IPS DF 6.9 (cell line): Measurements from ENCODE around the gene WHAMM.
A peak's percentile ranks its signal among the peaks of the same experiment; 100 is the strongest.
"Not testable (repeated sequence)": the region's sequence is repeated elsewhere in the genome, so short reads cannot be mapped to it uniquely, and the experiment has no call there.

ENCODE experiments used
- DNase-seq: peaks from one replicate; pipeline ENCODE4 v3.0.0-alpha.2; 2013; ENCODE audit warnings: low read depth, low spot score
- H3K27ac ChIP-seq: one replicate; pipeline ENCODE4 v1.5.1; 2013; ENCODE audit warnings: low read length, control low read depth
- H3K27me3 ChIP-seq: 2 replicates; pipeline ENCODE4 v1.6.1; 2013; ENCODE audit warnings: mild to moderate bottlenecking, low read length; ENCODE audit not compliant: control insufficient read depth, insufficient read depth
- H3K36me3 ChIP-seq: 2 replicates; pipeline ENCODE4 v1.6.1; 2013; ENCODE audit warnings: low read length; ENCODE audit not compliant: control insufficient read depth, insufficient read depth
- H3K4me1 ChIP-seq: 2 replicates; pipeline ENCODE4 v1.6.1; 2013; ENCODE audit warnings: low read length; ENCODE audit not compliant: control insufficient read depth, insufficient read depth
- H3K4me3 ChIP-seq: 2 replicates; pipeline ENCODE4 v1.5.1; 2013; ENCODE audit warnings: mild to moderate bottlenecking, low read length
- H3K9me3 ChIP-seq: 2 replicates; pipeline ENCODE4 v1.6.1; 2013; ENCODE audit warnings: low read length, inconsistent platforms; ENCODE audit not compliant: control insufficient read depth, insufficient read depth
- WGBS: extraction: QIAGEN DNeasy Blood & Tissue Kit; methylation state at CpG from one replicate; pipeline ENCODE4 v1.1.7; 2013; ENCODE audit warnings: mixed read lengths, missing lambda C conversion rate; ENCODE audit not compliant: insufficient read length, insufficient coverage; 5-methylcytosine and 5-hydroxymethylcytosine counted together

WHAMM gene

GRCh38 chr15:82809308-82810060 is at the start of gene WHAMM:
Gene WHAMM (plus strand): TSS chr15:82809628. CDS start chr15:82809727, 99 bp downstream.
- H3K27ac ChIP-seq: no peak within 1 kb of the TSS
- peak within 1 kb of the TSS; percentile 70 for H3K4me3 ChIP-seq
- DNase-seq: peak; percentile 83
- WGBS: no CpG with 5 or more reads among the region's 67 CpGs
- H3K36me3 ChIP-seq: no peaks in the 10 kb centered on the region
- no peaks in the 10 kb centered on the region for H3K9me3 ChIP-seq
- H3K27me3 ChIP-seq: no peaks in the 10 kb centered on the region
- no peaks in the 10 kb centered on the region for H3K4me1 ChIP-seq

- no peaks in the 10 kb centered on the region for H3K4me1 ChIP-seq
- H3K9me3 ChIP-seq: no peaks in the 10 kb centered on the region
- no CpG with 5 or more reads among the region's 7 CpGs for WGBS
- no peak overlapping the region for H3K4me3 ChIP-seq
- H3K36me3 ChIP-seq: no peaks in the 10 kb centered on the region
- no peak for DNase-seq
- H3K27ac ChIP-seq: no peak overlapping the region
- H3K27me3 ChIP-seq: no peaks in the 10 kb centered on the region
Observed at GRCh38 chr15:82763361-82764116, 45.9 kb upstream of the WHAMM start.

GRCh38 chr15:82764117-82764490 is 45.3 kb upstream of the WHAMM start:
- DNase-seq: no peak
- Histone ChIP-seq H3K27me3 (no peaks in the 10 kb centered on the region), H3K4me3 (no peak overlapping the region), H3K27ac (no peak overlapping the region), H3K36me3 (no peaks in the 10 kb centered on the region), H3K9me3 (no peaks in the 10 kb centered on the region), H3K4me1 (no peaks in the 10 kb centered on the region)
- no CpG with 5 or more reads among the region's 4 CpGs for WGBS

GRCh38 chr15:82764740-82765139 is 44.7 kb upstream of the WHAMM start:
- Histone ChIP-seq H3K27me3 (no peaks in the 10 kb centered on the region), H3K4me1 (no peaks in the 10 kb centered on the region), H3K4me3 (no peak overlapping the region), H3K9me3 (no peaks in the 10 kb centered on the region), H3K36me3 (no peaks in the 10 kb centered on the region), H3K27ac (no peak overlapping the region)
- WGBS: no CpG with 5 or more reads among the region's 9 CpGs
- no peak for DNase-seq

GRCh38 chr15:82766201-82766600 is 43.2 kb upstream of the WHAMM start:
- H3K9me3 ChIP-seq, H3K4me3 ChIP-seq, DNase-seq, H3K4me1 ChIP-seq, H3K27ac ChIP-seq, H3K27me3 ChIP-seq, H3K36me3 ChIP-seq: not testable (repeated sequence)
- WGBS: no CpG with 5 or more reads among the region's 7 CpGs

GRCh38 chr15:82767163-82767829 is 42.1 kb upstream of the WHAMM start:
- no CpG with 5 or more reads among the region's 2 CpGs for WGBS
- Histone ChIP-seq H3K9me3 (no peaks in the 10 kb centered on the region), H3K27ac (no peak overlapping the region), H3K36me3 (no peaks in the 10 kb centered on the region), H3K4me3 (no peak overlapping the region), H3K27me3 (no peaks in the 10 kb centered on the region), H3K4me1 (no peaks in the 10 kb centered on the region)
- DNase-seq: no peak

- H3K27me3 ChIP-seq: no peaks in the 10 kb centered on the region
- no peak for DNase-seq
- no CpG with 5 or more reads among the region's 4 CpGs for WGBS
Observed at GRCh38 chr15:82768414-82769054, 40.9 kb upstream of the WHAMM start.

GRCh38 chr15:82771789-82772607 is 37.4 kb upstream of the WHAMM start:
- WGBS: no CpG with 5 or more reads among the region's 12 CpGs
- Histone ChIP-seq H3K4me3 (no peak overlapping the region), H3K27me3 (no peaks in the 10 kb centered on the region), H3K9me3 (no peaks in the 10 kb centered on the region), H3K36me3 (no peaks in the 10 kb centered on the region), H3K27ac (no peak overlapping the region), H3K4me1 (no peaks in the 10 kb centered on the region)
- DNase-seq: no peak

More at GRCh38 chr15:82768414-82769054, 40.9 kb upstream of the WHAMM start:
- Histone ChIP-seq H3K27ac (no peak overlapping the region), H3K4me1 (no peaks in the 10 kb centered on the region), H3K36me3 (no peaks in the 10 kb centered on the region), H3K4me3 (no peak overlapping the region), H3K9me3 (no peaks in the 10 kb centered on the region)

GRCh38 chr15:82774496-82774895 is 34.9 kb upstream of the WHAMM start:
- H3K4me3 ChIP-seq: no peak overlapping the region

More at GRCh38 chr15:82774496-82774895, 34.9 kb upstream of the WHAMM start:
- Histone ChIP-seq H3K4me1 (no peaks in the 10 kb centered on the region), H3K9me3 (no peaks in the 10 kb centered on the region), H3K27ac (no peak overlapping the region), H3K36me3 (no peaks in the 10 kb centered on the region), H3K27me3 (no peaks in the 10 kb centered on the region)
- DNase-seq: no peak
- WGBS: no CpG with 5 or more reads among the region's 7 CpGs
